ENCODE results near the gene RAB31.
A peak's percentile ranks its signal among the peaks of the same experiment; 100 is the strongest.
"Not testable (repeated sequence)": the region's sequence is repeated elsewhere in the genome, so short reads cannot be mapped to it uniquely, and the experiment has no call there.

Gene RAB31

GRCh38 chr18:9708057-9708433, at the start of gene RAB31:
TSS of gene RAB31 (plus strand) at chr18:9708301. CDS start at chr18:9708406, 105 bp downstream.
- no peak for DNase-seq

GRCh38 chr18:9659499-9660375, 48.4 kb upstream of the RAB31 start:
- DNase-seq = no peak

GRCh38 chr18:9661564-9661963, 46.5 kb upstream of the RAB31 start:
- DNase-seq = no peak

GRCh38 chr18:9663377-9663776, 44.7 kb upstream of the RAB31 start:
- DNase-seq = no peak

- DNase-seq = no peak
These were observed 42.8 kb upstream of the RAB31 start for GRCh38 chr18:9665314-9665713.

- DNase-seq = no peak
These were observed 41.6 kb upstream of the RAB31 start for GRCh38 chr18:9666548-9666947.

- no peak for DNase-seq
These were observed 39.1 kb upstream of the RAB31 start for GRCh38 chr18:9669016-9669415.

GRCh38 chr18:9671214-9671613, 36.9 kb upstream of the RAB31 start:
- no peak for DNase-seq

GRCh38 chr18:9673296-9674251, 34.5 kb upstream of the RAB31 start:
- DNase-seq = peak in 1 of 6 experiments; percentile 13

GRCh38 chr18:9678216-9678615, 29.9 kb upstream of the RAB31 start:
- DNase-seq = not testable (repeated sequence)

GRCh38 chr18:9679125-9679524, 29.0 kb upstream of the RAB31 start:
- no peak for DNase-seq

- DNase-seq = no peak
These were observed 26.9 kb upstream of the RAB31 start for GRCh38 chr18:9681217-9681616.

- no peak for DNase-seq
These were observed 25.5 kb upstream of the RAB31 start for GRCh38 chr18:9682572-9682971.

GRCh38 chr18:9683418-9684396, 24.4 kb upstream of the RAB31 start:
- no peak for DNase-seq

- no peak for DNase-seq
These were observed 23.1 kb upstream of the RAB31 start for GRCh38 chr18:9684881-9685614.

- no peak for DNase-seq
These were observed 22.5 kb upstream of the RAB31 start for GRCh38 chr18:9685615-9685890.

- DNase-seq = no peak
These were observed 19.9 kb upstream of the RAB31 start for GRCh38 chr18:9688036-9688741.

- no peak for DNase-seq
These were observed 18.8 kb upstream of the RAB31 start for GRCh38 chr18:9689253-9689652.

GRCh38 chr18:9690418-9691188, 17.5 kb upstream of the RAB31 start:
- no peak for DNase-seq

GRCh38 chr18:9691235-9691634, 16.9 kb upstream of the RAB31 start:
- DNase-seq = no peak

GRCh38 chr18:9694174-9694573, 13.9 kb upstream of the RAB31 start:
- no peak for DNase-seq

All from stimulated activated naive CD4-positive, alpha-beta T cell (primary cell).